Osteoblast (primary cell): Measurements from ENCODE around the gene ZBTB22. TPM values are rescaled to one million over a fixed set of nuclear protein-coding genes. Genes with fewer than 3 reads are reported as not detected.
"Not testable (repeated sequence)": the region's sequence is repeated elsewhere in the genome, so short reads cannot be mapped to it uniquely, and the experiment has no call there.

Experiments used
- DNase-seq: peaks from one replicate; pipeline ENCODE4 v3.0.0; 2011; ENCODE audit warnings: low spot score, mixed read lengths; ENCODE audit not compliant: insufficient read length; ENCODE audit errors: missing footprints
- H2AFZ ChIP-seq: 2 replicates; pipeline ENCODE4 v1.6.0; 2011; ENCODE audit warnings: mild to moderate bottlenecking, low read length
- H3K27ac ChIP-seq: 2 replicates; pipeline ENCODE4 v1.5.1; 2011; ENCODE audit warnings: mild to moderate bottlenecking, low read depth, low read length, moderate library complexity
- H3K27me3 ChIP-seq: 2 replicates; pipeline ENCODE4 v1.6.0; 2012; ENCODE audit warnings: mild to moderate bottlenecking, control low read depth, inconsistent platforms, low read length, moderate library complexity; ENCODE audit not compliant: insufficient read depth
- H3K36me3 ChIP-seq: 2 replicates; pipeline ENCODE4 v1.5.1; 2011; ENCODE audit warnings: mild to moderate bottlenecking, low read length, control low read depth, moderate library complexity; ENCODE audit not compliant: insufficient read depth
- H3K4me1 ChIP-seq: 2 replicates; pipeline ENCODE4 v1.5.1; 2011; ENCODE audit warnings: mild to moderate bottlenecking, low read length, control low read depth, moderate library complexity; ENCODE audit not compliant: insufficient read depth
- H3K4me2 ChIP-seq: 2 replicates; pipeline ENCODE4 v1.6.0; 2011; ENCODE audit warnings: mild to moderate bottlenecking, low read length; ENCODE audit not compliant: insufficient read depth
- H3K4me3 ChIP-seq: fragments of 200-600 bp; sonication (generic); 3 replicates; pipeline ENCODE4 v1.5.1; 2012; ENCODE audit warnings: mild to moderate bottlenecking, low read length, inconsistent platforms; ENCODE audit not compliant: insufficient read depth
- H3K79me2 ChIP-seq: 2 replicates; pipeline ENCODE4 v1.6.0; 2012; ENCODE audit warnings: mild to moderate bottlenecking, low read length, control low read depth, inconsistent platforms; ENCODE audit not compliant: insufficient read depth
- H3K9me3 ChIP-seq: 2 replicates; pipeline ENCODE4 v1.5.1; 2011; ENCODE audit warnings: low read depth, low read length, control low read depth
- H4K20me1 ChIP-seq: 2 replicates; pipeline ENCODE4 v1.6.0; 2012; ENCODE audit warnings: mild to moderate bottlenecking, low read length, control low read depth; ENCODE audit not compliant: insufficient read depth
- total RNA-seq: library from RNA; depleted of rRNA; stranded (reverse); fragments of >200 nt; gene quantifications from 2 replicates; pipeline ENCODE4 v1.2.3, GENCODE V29; 2012
- TF ChIP-seq, protein P1 (sequence below): IDR thresholded peaks from 2 replicates; pipeline ENCODE4 v1.5.1; 2011; ENCODE audit warnings: mild to moderate bottlenecking, low read depth, low read length, moderate library complexity; ENCODE audit errors: extremely low read depth

ZBTB22 gene
- total RNA-seq, 1 donor: 19.5 TPM

GRCh38 chr6:33278392-33278741 is 39.2 kb downstream of the ZBTB22 start:
- H3K79me2 ChIP-seq: peaks cover 26% of the 10 kb centered on the region
- peaks cover 34% of the 10 kb centered on the region for H3K4me1 ChIP-seq
- H3K27me3 ChIP-seq: no peaks in the 10 kb centered on the region
- no peak overlapping the region for H3K27ac ChIP-seq
- H3K4me2 ChIP-seq: no peak overlapping the region
- no peak for DNase-seq
- H2AFZ ChIP-seq: no peak overlapping the region
- TF ChIP-seq, protein P1, sequence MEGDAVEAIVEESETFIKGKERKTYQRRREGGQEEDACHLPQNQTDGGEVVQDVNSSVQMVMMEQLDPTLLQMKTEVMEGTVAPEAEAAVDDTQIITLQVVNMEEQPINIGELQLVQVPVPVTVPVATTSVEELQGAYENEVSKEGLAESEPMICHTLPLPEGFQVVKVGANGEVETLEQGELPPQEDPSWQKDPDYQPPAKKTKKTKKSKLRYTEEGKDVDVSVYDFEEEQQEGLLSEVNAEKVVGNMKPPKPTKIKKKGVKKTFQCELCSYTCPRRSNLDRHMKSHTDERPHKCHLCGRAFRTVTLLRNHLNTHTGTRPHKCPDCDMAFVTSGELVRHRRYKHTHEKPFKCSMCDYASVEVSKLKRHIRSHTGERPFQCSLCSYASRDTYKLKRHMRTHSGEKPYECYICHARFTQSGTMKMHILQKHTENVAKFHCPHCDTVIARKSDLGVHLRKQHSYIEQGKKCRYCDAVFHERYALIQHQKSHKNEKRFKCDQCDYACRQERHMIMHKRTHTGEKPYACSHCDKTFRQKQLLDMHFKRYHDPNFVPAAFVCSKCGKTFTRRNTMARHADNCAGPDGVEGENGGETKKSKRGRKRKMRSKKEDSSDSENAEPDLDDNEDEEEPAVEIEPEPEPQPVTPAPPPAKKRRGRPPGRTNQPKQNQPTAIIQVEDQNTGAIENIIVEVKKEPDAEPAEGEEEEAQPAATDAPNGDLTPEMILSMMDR: no peak
- no peaks in the 10 kb centered on the region for H3K9me3 ChIP-seq
- H4K20me1 ChIP-seq: peaks cover 45% of the 10 kb centered on the region
- H3K36me3 ChIP-seq: peaks cover 75% of the 10 kb centered on the region
- no peak overlapping the region for H3K4me3 ChIP-seq

DNA sequence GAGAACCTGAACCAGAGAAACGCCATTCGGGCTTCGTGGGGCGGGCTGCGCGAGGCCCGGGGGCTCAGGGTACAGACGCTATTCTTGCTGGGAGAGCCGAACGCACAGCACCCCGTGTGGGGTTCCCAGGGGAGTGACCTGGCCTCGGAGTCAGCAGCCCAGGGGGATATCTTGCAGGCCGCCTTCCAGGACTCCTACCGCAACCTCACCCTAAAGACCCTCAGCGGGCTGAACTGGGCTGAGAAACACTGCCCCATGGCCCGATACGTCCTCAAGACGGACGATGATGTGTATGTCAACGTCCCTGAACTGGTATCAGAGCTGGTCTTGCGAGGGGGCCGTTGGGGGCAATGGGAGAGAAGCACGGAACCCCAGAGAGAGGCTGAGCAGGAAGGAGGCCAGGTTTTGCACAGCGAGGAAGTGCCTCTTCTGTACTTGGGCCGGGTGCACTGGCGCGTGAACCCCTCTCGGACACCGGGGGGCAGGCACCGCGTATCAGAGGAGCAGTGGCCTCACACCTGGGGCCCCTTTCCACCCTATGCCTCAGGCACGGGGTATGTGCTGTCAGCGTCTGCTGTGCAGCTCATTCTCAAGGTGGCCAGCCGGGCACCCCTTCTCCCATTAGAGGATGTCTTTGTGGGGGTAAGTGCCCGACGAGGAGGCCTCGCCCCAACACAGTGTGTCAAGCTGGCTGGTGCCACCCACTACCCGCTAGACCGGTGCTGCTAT is 39.7 kb downstream of the ZBTB22 start:
- peaks cover 77% of the 10 kb centered on the region for H3K36me3 ChIP-seq
- H3K79me2 ChIP-seq: peaks cover 31% of the 10 kb centered on the region
- DNase-seq: no peak
- peaks cover 50% of the 10 kb centered on the region for H4K20me1 ChIP-seq
- H3K9me3 ChIP-seq: no peaks in the 10 kb centered on the region
- peak overlapping the region; percentile 19 for H3K27ac ChIP-seq
- no peak overlapping the region for H2AFZ ChIP-seq
- TF ChIP-seq, protein P1: no peak
- peaks cover 40% of the 10 kb centered on the region for H3K4me1 ChIP-seq
- H3K4me3 ChIP-seq: peak overlapping the region; percentile 67
- no peaks in the 10 kb centered on the region for H3K27me3 ChIP-seq
- H3K4me2 ChIP-seq: peak overlapping the region; percentile 72

DNA sequence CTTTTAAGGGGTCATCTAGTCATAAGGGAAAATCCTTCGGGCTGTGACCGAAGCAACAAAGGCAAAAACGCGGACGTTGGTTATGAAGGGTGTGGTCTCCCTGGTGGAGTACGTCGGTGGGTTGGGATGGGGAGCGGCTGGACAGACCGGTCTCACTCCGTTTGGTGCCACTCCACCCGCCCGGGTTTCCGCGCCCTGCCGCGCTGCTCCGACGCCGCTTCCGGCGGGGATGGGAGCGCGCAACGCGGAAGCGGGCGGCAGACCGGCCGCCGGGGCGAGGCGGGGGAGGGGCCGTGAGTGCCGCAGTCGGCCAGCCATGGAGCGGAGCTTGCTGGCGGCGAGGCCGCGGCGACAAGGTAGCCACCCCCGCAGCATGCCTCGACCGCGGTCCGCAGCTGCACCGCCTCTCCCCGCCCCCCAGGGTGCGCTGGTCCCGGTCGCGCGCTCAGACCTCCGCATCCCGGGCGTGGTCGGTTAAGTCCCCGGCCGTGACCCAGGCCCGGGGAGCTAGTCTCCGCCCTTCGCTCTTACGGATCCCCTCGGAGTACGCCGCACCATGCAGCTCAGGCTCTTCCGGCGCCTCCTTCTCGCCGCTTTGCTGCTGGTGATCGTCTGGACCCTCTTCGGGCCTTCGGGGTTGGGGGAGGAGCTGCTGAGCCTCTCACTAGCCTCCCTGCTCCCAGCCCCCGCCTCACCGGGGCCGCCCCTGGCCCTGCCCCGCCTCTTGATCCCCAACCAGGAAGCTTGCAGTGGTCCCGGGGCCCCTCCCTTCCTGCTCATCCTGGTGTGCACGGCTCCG is 40.5 kb downstream of the ZBTB22 start, which contains the start of gene B3GALT4:
Gene B3GALT4 (plus strand): TSS at position 260 of the 799 bp plus-strand sequence. CDS start 297 bp downstream, at position 557.
- TF ChIP-seq, protein P1: peak; percentile 20
- H2AFZ ChIP-seq: no peak within 1 kb of the TSS
- H3K9me3 ChIP-seq: no peaks in the 10 kb centered on the region
- H3K4me2 ChIP-seq: peak within 1 kb of the TSS; percentile 99
- peaks cover 53% of the 10 kb centered on the region for H4K20me1 ChIP-seq
- H3K79me2 ChIP-seq: peaks cover 39% of the 10 kb centered on the region
- H3K4me1 ChIP-seq: peaks cover 43% of the 10 kb centered on the region
- peak within 1 kb of the TSS; percentile 19 for H3K27ac ChIP-seq
- peaks cover 75% of the 10 kb centered on the region for H3K36me3 ChIP-seq
- DNase-seq: peak; percentile 94
- peak within 1 kb of the TSS; percentile 67 for H3K4me3 ChIP-seq
- H3K27me3 ChIP-seq: no peaks in the 10 kb centered on the region

- Histone ChIP-seq H2AFZ (no peak overlapping the region), H3K9me3 (no peaks in the 10 kb centered on the region), H3K27me3 (no peaks in the 10 kb centered on the region), H3K27ac (peak overlapping the region; percentile 11), H4K20me1 (peaks cover 55% of the 10 kb centered on the region), H3K4me1 (peaks cover 43% of the 10 kb centered on the region), H3K36me3 (peaks cover 73% of the 10 kb centered on the region), H3K4me3 (peak overlapping the region; percentile 67), H3K4me2 (peak overlapping the region; percentile 72), H3K79me2 (peaks cover 41% of the 10 kb centered on the region)
- TF ChIP-seq, protein P1: no peak
- DNase-seq: peak; percentile 85
Observed at GRCh38 chr6:33276581-33276863, 41.0 kb downstream of the ZBTB22 start.

- H3K79me2 ChIP-seq: peaks cover 46% of the 10 kb centered on the region
- H3K4me3 ChIP-seq: peak overlapping the region; percentile 67
- not testable (repeated sequence) for H3K27ac ChIP-seq, H3K9me3 ChIP-seq, H3K27me3 ChIP-seq, H2AFZ ChIP-seq
- H3K4me2 ChIP-seq: peak overlapping the region; percentile 99
- peaks cover 45% of the 10 kb centered on the region for H3K4me1 ChIP-seq
- peak; percentile 31 for DNase-seq
- H3K36me3 ChIP-seq: peaks cover 69% of the 10 kb centered on the region
- H4K20me1 ChIP-seq: peaks cover 55% of the 10 kb centered on the region
Observed at GRCh38 chr6:33275795-33276580, 41.6 kb downstream of the ZBTB22 start.
